ENCODE data around the gene DSC1.

GRCh38 chr18:31183302-31183701 lies 20.6 kb upstream of the DSC1 start:
- TF ChIP-seq CTCF (IDR thresholded peaks at IDR 0.05) (no peak), POLR2A (IDR thresholded peaks at IDR 0.05) (no peak)

Measured in adrenal gland (tissue), 5 donors.